ENCODE results near the gene LRRC63.
"Not testable (repeated sequence)": the region's sequence is repeated elsewhere in the genome, so short reads cannot be mapped to it uniquely, and the experiment has no call there.

LRRC63 gene

GRCh38 chr13:46182491-46182877 lies 29.2 kb upstream of the LRRC63 start:
- DNase-seq, result no peak

- DNase-seq, result no peak
Observed at GRCh38 chr13:46183018-46183946, 28.4 kb upstream of the LRRC63 start.

- no peak for DNase-seq
Observed at GRCh38 chr13:46184277-46184699, 27.4 kb upstream of the LRRC63 start.

GRCh38 chr13:46185634-46186033 lies 26.1 kb upstream of the LRRC63 start:
- DNase-seq, result no peak

GRCh38 chr13:46192412-46192811 lies 19.3 kb upstream of the LRRC63 start:
- no peak for DNase-seq

- DNase-seq, result no peak
Observed at GRCh38 chr13:46195016-46195415, 16.7 kb upstream of the LRRC63 start.

GRCh38 chr13:46197299-46198048 lies 14.3 kb upstream of the LRRC63 start:
- no peak for DNase-seq

GRCh38 chr13:46198696-46199193 lies 13.0 kb upstream of the LRRC63 start:
- DNase-seq, result no peak

GRCh38 chr13:46202188-46202795 lies 9.4 kb upstream of the LRRC63 start:
- DNase-seq, result no peak

GRCh38 chr13:46202966-46203365 lies 8.8 kb upstream of the LRRC63 start:
- DNase-seq, result no peak

- no peak for DNase-seq
Observed at GRCh38 chr13:46206143-46206542, 5.6 kb upstream of the LRRC63 start.

- DNase-seq, result peak; percentile 45
Observed at GRCh38 chr13:46207828-46208227, 3.9 kb upstream of the LRRC63 start.

GRCh38 chr13:46210362-46211083 lies 1.2 kb upstream of the LRRC63 start:
- DNase-seq, result peak; percentile 13

- peak; percentile 56 for DNase-seq
Observed at GRCh38 chr13:46211116-46211482, 629 bp upstream of the LRRC63 start.

GRCh38 chr13:46213242-46213641 lies 1.5 kb downstream of the LRRC63 start:
- DNase-seq, result no peak

- DNase-seq, result not testable (repeated sequence)
Observed at GRCh38 chr13:46214741-46215140, 3.0 kb downstream of the LRRC63 start.

GRCh38 chr13:46220234-46220633 lies 8.5 kb downstream of the LRRC63 start:
- DNase-seq, result not testable (repeated sequence)

GRCh38 chr13:46229251-46229650 lies 17.5 kb downstream of the LRRC63 start:
- no peak for DNase-seq

GRCh38 chr13:46232281-46232680 lies 20.6 kb downstream of the LRRC63 start:
- no peak for DNase-seq

- DNase-seq, result no peak
Observed at GRCh38 chr13:46235286-46235685, 23.6 kb downstream of the LRRC63 start.

- no peak for DNase-seq
Observed at GRCh38 chr13:46265292-46265691, 53.6 kb downstream of the LRRC63 start.

GRCh38 chr13:46267166-46267565 lies 55.4 kb downstream of the LRRC63 start:
- DNase-seq, result no peak

- DNase-seq, result no peak
Observed at GRCh38 chr13:46270416-46270815, 58.7 kb downstream of the LRRC63 start.

Data from eye (tissue), 1 donor.